Astrocyte of the spinal cord (primary cell): Measurements from ENCODE around the gene NMUR1.

Source experiments
- DNase-seq: peaks from one replicate; pipeline ENCODE4 v3.0.0; 2011; ENCODE audit warnings: low read depth, low spot score
- H3K4me3 ChIP-seq: 2 replicates; pipeline ENCODE4 v1.5.1; 2011; ENCODE audit warnings: low read depth, mild to moderate bottlenecking, low read length, moderate library complexity
- CTCF ChIP-seq: IDR thresholded peaks from 2 replicates; pipeline ENCODE4 v1.5.1; 2012; ENCODE audit warnings: low read depth, mild to moderate bottlenecking, low read length, inconsistent platforms
- in situ Hi-C: cut with HindIII; loops from 2 replicates; pipeline ENCODE4 v1.10.0; 2017; ENCODE audit warnings: low sequenced_read_pairs

NMUR1 gene

GRCh38 chr2:231476920-231477319 lies 53.3 kb downstream of the NMUR1 start:
- in situ Hi-C loops = no loop called here
- TF ChIP-seq CTCF = no peak
- no peak for DNase-seq
- H3K4me3 ChIP-seq = no peak overlapping the region

- TF ChIP-seq CTCF = no peak
- no peak overlapping the region for H3K4me3 ChIP-seq
- in situ Hi-C loops = no loop called here
- DNase-seq = no peak
Measured at GRCh38 chr2:231475965-231476364, 54.3 kb downstream of the NMUR1 start.
